ENCODE results near the gene SLC35F4.

Gene SLC35F4

DNA sequence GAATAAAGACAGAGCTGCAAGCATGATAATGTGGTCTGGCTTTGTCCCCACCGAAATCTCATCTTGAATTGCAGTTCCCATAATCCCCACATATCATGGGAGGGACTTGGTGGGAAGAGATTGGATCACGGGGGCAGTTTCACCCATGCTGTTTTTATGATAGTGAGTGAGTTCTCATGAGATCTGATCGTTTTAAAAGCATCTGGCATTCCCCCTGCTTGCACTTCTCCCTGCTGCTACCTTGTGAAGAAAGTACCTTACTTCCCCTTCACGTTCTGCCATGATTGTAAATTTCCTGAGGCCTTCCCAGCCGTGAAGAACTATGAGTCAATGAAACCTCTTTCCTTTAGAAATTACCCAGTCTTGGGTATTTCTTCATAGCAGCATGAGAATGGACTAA is 158.7 kb downstream of the SLC35F4 start:
- DNase-seq (ENCODE audit: low read depth): no peak
- TF ChIP-seq, protein P1, sequence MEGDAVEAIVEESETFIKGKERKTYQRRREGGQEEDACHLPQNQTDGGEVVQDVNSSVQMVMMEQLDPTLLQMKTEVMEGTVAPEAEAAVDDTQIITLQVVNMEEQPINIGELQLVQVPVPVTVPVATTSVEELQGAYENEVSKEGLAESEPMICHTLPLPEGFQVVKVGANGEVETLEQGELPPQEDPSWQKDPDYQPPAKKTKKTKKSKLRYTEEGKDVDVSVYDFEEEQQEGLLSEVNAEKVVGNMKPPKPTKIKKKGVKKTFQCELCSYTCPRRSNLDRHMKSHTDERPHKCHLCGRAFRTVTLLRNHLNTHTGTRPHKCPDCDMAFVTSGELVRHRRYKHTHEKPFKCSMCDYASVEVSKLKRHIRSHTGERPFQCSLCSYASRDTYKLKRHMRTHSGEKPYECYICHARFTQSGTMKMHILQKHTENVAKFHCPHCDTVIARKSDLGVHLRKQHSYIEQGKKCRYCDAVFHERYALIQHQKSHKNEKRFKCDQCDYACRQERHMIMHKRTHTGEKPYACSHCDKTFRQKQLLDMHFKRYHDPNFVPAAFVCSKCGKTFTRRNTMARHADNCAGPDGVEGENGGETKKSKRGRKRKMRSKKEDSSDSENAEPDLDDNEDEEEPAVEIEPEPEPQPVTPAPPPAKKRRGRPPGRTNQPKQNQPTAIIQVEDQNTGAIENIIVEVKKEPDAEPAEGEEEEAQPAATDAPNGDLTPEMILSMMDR (IDR thresholded peaks at IDR 0.05; ENCODE audit: control insufficient read depth, extremely low read depth, insufficient read depth): no peak

DNA sequence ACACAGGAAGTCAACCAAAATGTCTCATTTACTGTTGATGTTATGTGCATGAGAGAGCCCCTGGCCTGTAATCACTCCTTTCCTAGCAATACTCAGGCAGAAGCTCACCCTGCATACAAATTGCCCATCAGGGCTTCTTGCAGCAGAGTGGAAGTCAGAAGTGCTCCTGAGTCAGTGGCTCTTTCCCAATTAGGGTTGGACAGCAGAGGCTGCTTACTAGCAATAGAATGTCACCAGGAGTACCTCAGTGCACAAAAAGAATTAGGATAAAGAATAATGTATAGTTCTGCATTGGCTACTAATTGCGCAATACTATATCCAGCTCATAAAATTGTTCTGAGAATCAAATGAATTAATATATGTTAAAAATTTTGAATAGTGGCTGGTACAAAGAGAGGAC is 161.1 kb downstream of the SLC35F4 start:
- no peak for DNase-seq (ENCODE audit: low read depth)
- TF ChIP-seq, protein P1 (IDR thresholded peaks at IDR 0.05; ENCODE audit: control insufficient read depth, extremely low read depth, insufficient read depth): no peak
- H3K4me3 ChIP-seq (ENCODE audit: low read depth, low read length): no peak overlapping the region

More for the DNA sequence above, 158.7 kb downstream of the SLC35F4 start:
- H3K4me3 ChIP-seq (ENCODE audit: low read depth, low read length): no peak overlapping the region

DNA sequence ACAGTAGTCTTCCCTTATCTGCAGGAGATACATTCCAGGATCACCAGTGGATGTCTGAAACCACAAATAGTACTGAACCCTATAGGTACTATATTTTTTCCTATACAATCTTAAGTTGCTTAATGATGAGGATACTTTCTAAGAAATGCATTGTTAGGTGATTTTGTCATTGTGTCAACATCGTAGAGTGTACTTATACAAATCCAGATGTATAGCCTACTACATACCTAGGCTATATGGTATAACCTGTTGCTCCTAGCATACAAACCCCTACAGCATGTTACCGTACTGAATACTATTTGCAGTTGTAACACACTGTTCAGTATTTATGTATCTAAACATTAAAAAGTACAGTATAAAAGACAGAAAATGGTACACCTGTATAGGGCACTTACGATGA is 165.9 kb downstream of the SLC35F4 start:
- no peak for DNase-seq (ENCODE audit: low read depth)
- no peak overlapping the region for H3K4me3 ChIP-seq (ENCODE audit: low read depth, low read length)

DNA sequence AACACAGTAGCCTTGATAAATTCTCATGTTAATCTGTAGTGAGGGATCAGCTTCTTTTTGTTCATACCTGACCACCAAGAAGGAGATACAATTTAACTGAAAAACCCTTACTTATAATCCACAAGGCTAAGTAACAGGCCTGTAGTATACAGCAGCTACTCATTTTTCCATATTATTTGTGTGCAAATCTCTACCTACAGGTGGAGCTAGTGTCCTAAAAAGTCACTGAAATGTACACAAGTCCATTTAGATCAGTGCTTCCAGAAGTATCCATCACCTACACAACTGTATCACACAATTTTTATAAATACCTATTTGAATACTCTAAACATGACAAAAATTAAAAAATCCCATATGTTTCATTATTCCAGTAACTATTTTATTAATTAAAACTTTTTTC is 173.2 kb downstream of the SLC35F4 start:
- peak; percentile 63 for DNase-seq (ENCODE audit: low read depth)
- TF ChIP-seq, protein P1 (IDR thresholded peaks at IDR 0.05; ENCODE audit: control insufficient read depth, extremely low read depth, insufficient read depth): peak; percentile 71

More for the DNA sequence above, 165.9 kb downstream of the SLC35F4 start:
- TF ChIP-seq, protein P1 (IDR thresholded peaks at IDR 0.05; ENCODE audit: control insufficient read depth, extremely low read depth, insufficient read depth): no peak

DNA sequence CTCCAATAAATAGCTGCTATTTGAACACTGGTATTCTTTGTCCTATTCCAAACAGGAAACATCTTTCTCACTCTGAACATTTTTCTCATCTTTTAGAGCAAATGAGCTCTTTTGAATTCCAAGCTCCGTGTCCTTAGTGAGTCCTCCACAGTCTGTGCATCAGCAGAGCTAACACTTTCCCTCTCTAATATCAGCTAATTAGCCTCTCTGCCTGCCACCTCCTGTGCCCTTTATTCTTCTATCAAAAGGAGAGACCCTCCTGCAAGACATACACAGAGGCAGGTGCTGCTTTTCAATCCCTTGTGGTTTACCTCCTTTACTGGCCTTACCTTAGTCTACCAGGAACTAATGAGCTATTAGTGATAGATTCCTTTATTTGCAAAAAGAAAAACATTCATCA is 178.5 kb downstream of the SLC35F4 start:
- DNase-seq (ENCODE audit: low read depth): no peak
- no peak overlapping the region for H3K4me3 ChIP-seq (ENCODE audit: low read depth, low read length)
- TF ChIP-seq, protein P1 (IDR thresholded peaks at IDR 0.05; ENCODE audit: control insufficient read depth, extremely low read depth, insufficient read depth): no peak

More for the DNA sequence above, 173.2 kb downstream of the SLC35F4 start:
- no peak overlapping the region for H3K4me3 ChIP-seq (ENCODE audit: low read depth, low read length)

DNA sequence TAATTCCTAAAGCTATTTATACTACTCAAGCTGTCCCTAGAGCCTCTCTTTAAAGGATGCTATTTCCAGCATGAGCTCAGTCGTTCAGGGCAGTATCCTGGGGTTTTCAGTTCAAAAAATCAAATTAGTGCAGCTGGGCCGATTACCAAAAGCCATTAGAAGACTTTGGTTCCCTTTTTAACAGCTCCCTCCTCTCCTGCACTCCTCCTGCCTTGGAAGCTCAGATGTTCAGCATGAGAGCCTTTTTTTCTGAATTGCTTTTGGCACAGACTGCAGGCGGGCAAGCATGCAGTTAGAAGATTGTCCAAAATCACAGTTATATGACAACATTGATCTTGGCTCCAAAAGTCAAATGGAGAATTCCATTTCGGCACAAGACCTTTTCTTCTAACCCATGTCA is 179.6 kb downstream of the SLC35F4 start:
- DNase-seq (ENCODE audit: low read depth): no peak
- H3K4me3 ChIP-seq (ENCODE audit: low read depth, low read length): no peak overlapping the region
- TF ChIP-seq, protein P1 (IDR thresholded peaks at IDR 0.05; ENCODE audit: control insufficient read depth, extremely low read depth, insufficient read depth): no peak

DNA sequence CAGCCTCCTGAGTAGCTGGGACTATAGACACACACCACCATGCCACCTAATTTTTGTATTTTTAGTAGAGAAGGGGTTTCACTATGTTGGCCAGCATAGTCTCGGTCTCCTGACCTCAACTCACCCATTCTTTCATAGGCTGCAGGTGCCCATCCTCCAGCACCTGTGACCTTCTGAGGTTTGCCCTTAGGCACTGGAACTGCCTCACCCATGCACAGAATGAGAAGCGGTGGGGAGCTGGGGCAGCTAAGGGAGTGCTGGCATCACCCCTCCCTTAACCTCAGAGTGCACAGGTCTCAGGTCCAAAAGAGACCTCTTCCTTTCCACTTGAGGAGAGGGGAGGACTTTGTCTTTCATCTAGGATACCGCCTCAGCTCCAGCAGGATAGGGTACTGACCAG is 194.9 kb downstream of the SLC35F4 start:
- DNase-seq (ENCODE audit: low read depth): no peak
- TF ChIP-seq, protein P1 (IDR thresholded peaks at IDR 0.05; ENCODE audit: control insufficient read depth, extremely low read depth, insufficient read depth): no peak
- no peak overlapping the region for H3K4me3 ChIP-seq (ENCODE audit: low read depth, low read length)

Data from LNCaP clone FGC (cell line).